Astrocyte of the cerebellum (primary cell): Measurements from ENCODE around the gene VRTN.
A peak's percentile ranks its signal among the peaks of the same experiment; 100 is the strongest.

Experiments used
- DNase-seq: peaks from one replicate; pipeline ENCODE4 v3.0.0-alpha.2; 2011; ENCODE audit warnings: low read depth
- H3K4me3 ChIP-seq: 2 replicates; pipeline ENCODE4 v1.5.1; 2011; ENCODE audit warnings: mild to moderate bottlenecking, low read depth, low read length, moderate library complexity
- CTCF ChIP-seq: IDR thresholded peaks from 2 replicates; pipeline ENCODE4 v1.5.1; 2012; ENCODE audit warnings: low read length, low read depth, moderate library complexity, mild to moderate bottlenecking; ENCODE audit errors: missing control alignments
- in situ Hi-C: cut with HindIII; loops from 2 replicates; pipeline ENCODE4 v1.10.0; 2017; ENCODE audit warnings: low sequenced_read_pairs

The VRTN gene

GRCh38 chr14:74348241-74348734 is at the start of gene VRTN:
TSS of gene VRTN (plus strand) at chr14:74348471. CDS start at chr14:74356784, 8,313 bp downstream.
- H3K4me3 ChIP-seq, result no peak within 1 kb of the TSS
- TF ChIP-seq CTCF, result no peak

GRCh38 chr14:74299061-74299545 is 49.2 kb upstream of the VRTN start:
- peak; percentile 18 for DNase-seq
- TF ChIP-seq CTCF, result no peak
- H3K4me3 ChIP-seq, result no peak overlapping the region
- in situ Hi-C loops, result loop anchor here (5.0 to 10.0 kb wide), 2 partner anchors 56 to 443 kb away; no protein-coding TSS in a partner anchor

More at GRCh38 chr14:74348241-74348734, at the start of gene VRTN:
- no peak for DNase-seq
- in situ Hi-C loops, result no loop called here

- no peak for DNase-seq
- TF ChIP-seq CTCF, result no peak
- in situ Hi-C loops, result no loop called here
- peak overlapping the region; percentile 76 for H3K4me3 ChIP-seq
Measured at GRCh38 chr14:74301594-74302151, 46.6 kb upstream of the VRTN start.

GRCh38 chr14:74302152-74302628 is 46.1 kb upstream of the VRTN start:
- H3K4me3 ChIP-seq, result peak overlapping the region; percentile 76
- peak; percentile 64 for TF ChIP-seq CTCF
- in situ Hi-C loops, result no loop called here
- peak; percentile 38 for DNase-seq

GRCh38 chr14:74302634-74303569 is 45.4 kb upstream of the VRTN start, which contains the start of gene ABCD4:
TSS of gene ABCD4 (minus strand) at chr14:74302934. CDS start at chr14:74302912, 22 bp downstream.
- in situ Hi-C loops, result no loop called here
- peak; percentile 76 for DNase-seq

More at GRCh38 chr14:74302634-74303569, 45.4 kb upstream of the VRTN start, which contains the start of gene ABCD4:
- peak within 1 kb of the TSS; percentile 76 for H3K4me3 ChIP-seq
- TF ChIP-seq CTCF, result peak; percentile 40
